Neural cell (in vitro differentiated cells): ENCODE results near the gene TAGLN.

Source experiments
- EP300 ChIP-seq: fragments of 450-650 bp; conservative IDR thresholded peaks from 2 replicates; pipeline ENCODE4 v1.6.1; 2014; ENCODE audit warnings: antibody characterized with exemption, mild to moderate bottlenecking, moderate library complexity; ENCODE audit not compliant: poor library complexity, severe bottlenecking
- POLR2AphosphoS5 ChIP-seq: IDR thresholded peaks from 2 replicates; pipeline ENCODE4 v1.6.1; 2012

GRCh38 chr11:117180661-117181585, 18.2 kb upstream of the TAGLN start:
- no peak for TF ChIP-seq POLR2AphosphoS5
- no peak for TF ChIP-seq EP300
